Keratinocyte (primary cell): ENCODE measurements around the gene SCN8A.

Experiments
- EZH2 ChIP-seq: IDR thresholded peaks from one replicate; pipeline ENCODE4 v1.6.1; 2012; ENCODE audit warnings: inconsistent platforms, mild to moderate bottlenecking, low read length, moderate library complexity
- TF ChIP-seq, protein P1 (sequence below), 3 experiments: IDR thresholded peaks in 1 of 3; conservative IDR thresholded peaks in 1 of 3; optimal IDR thresholded peaks in 1 of 3; 2 replicates in 2 of 3; 3 replicates in 1 of 3; pipeline versions ENCODE3 to v1.5.1; 2011; ENCODE audit warnings: low read length in 3 of 3, mild to moderate bottlenecking in 3 of 3, moderate library complexity in 2 of 3, control low read depth in 1 of 3, inconsistent platforms in 1 of 3; ENCODE audit not compliant: insufficient read depth in 2 of 3; ENCODE audit errors: extremely low read depth in 1 of 3

DNA sequence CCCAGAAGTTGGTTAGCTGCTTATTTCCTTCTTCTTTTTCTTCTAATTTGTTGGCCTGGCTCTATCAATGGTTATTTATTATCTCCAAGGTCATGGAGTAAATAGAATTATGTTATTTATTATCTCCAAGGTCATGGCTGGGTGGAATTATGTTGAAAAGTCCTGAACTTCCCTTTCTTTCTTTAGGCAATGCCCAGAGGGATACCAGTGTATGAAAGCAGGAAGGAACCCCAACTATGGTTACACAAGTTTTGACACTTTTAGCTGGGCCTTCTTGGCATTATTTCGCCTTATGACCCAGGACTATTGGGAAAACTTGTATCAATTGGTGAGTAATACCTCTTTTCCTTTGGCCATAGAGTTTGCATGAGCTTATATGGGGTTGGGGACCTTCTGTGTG, 111.6 kb downstream of the SCN8A start:
- TF ChIP-seq, protein P1, sequence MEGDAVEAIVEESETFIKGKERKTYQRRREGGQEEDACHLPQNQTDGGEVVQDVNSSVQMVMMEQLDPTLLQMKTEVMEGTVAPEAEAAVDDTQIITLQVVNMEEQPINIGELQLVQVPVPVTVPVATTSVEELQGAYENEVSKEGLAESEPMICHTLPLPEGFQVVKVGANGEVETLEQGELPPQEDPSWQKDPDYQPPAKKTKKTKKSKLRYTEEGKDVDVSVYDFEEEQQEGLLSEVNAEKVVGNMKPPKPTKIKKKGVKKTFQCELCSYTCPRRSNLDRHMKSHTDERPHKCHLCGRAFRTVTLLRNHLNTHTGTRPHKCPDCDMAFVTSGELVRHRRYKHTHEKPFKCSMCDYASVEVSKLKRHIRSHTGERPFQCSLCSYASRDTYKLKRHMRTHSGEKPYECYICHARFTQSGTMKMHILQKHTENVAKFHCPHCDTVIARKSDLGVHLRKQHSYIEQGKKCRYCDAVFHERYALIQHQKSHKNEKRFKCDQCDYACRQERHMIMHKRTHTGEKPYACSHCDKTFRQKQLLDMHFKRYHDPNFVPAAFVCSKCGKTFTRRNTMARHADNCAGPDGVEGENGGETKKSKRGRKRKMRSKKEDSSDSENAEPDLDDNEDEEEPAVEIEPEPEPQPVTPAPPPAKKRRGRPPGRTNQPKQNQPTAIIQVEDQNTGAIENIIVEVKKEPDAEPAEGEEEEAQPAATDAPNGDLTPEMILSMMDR (optimal IDR thresholded peaks at IDR 0.05 in 1 of 3, IDR thresholded peaks at IDR 0.05 in 1 of 3, conservative IDR thresholded peaks at IDR 0.05 in 1 of 3; ENCODE audit: extremely low read depth in 1 of 3, insufficient read depth in 2 of 3, low read length in 3 of 3): no peak
- TF ChIP-seq EZH2: no peak
